AG04449 (cell line): ENCODE results near the gene LIM2.

Experiments used
- CTCF ChIA-PET: fragments of 350-600 bp; formaldehyde crosslinking; extraction: SDS; loops from one replicate; lab custom pipeline; 2021; ENCODE audit warnings: antibody characterized with exemption; lab: Yijun Ruan, JAX
- POLR2A ChIA-PET: fragments of 400-600, 350-600 bp; formaldehyde crosslinking; extraction: SDS; loops from one replicate; lab custom pipeline; 2020; ENCODE audit warnings: antibody characterized with exemption, inconsistent platforms; lab: Yijun Ruan, JAX
- DNase-seq: peaks from one replicate; pipeline ENCODE4 v3.0.0-alpha.2; 2010; ENCODE audit warnings: low read depth, low spot score
- H3K4me3 ChIP-seq: 2 replicates; pipeline ENCODE4 v1.5.1; 2011; ENCODE audit warnings: low read depth, mild to moderate bottlenecking, control low read depth, low read length
- CTCF ChIP-seq: IDR thresholded peaks from one replicate; pipeline ENCODE4 v1.5.1; 2011; ENCODE audit warnings: mild to moderate bottlenecking, moderate library complexity, low read length, control low read depth, inconsistent platforms; ENCODE audit not compliant: insufficient read depth; ENCODE audit errors: missing control alignments

LIM2 gene

GRCh38 chr19:51364200-51365106 is 23.3 kb downstream of the LIM2 start:
- TF ChIP-seq CTCF, result no peak
- POLR2A ChIA-PET, result no interaction called here
- CTCF ChIA-PET, result interaction anchor here (0.9 to 1.0 kb wide), 2 partner anchors 21 to 25 kb away, joined by 3 read pairs; no protein-coding TSS in a partner anchor
- H3K4me3 ChIP-seq, result no peak overlapping the region
- no peak for DNase-seq

- no peak for TF ChIP-seq CTCF
- no peak overlapping the region for H3K4me3 ChIP-seq
- DNase-seq, result no peak
- ChIA-PET CTCF (no interaction called here), POLR2A (interaction anchor here (0.6 kb wide), 1 partner anchor 1734 kb away, joined by 3 read pairs; no protein-coding TSS in a partner anchor)
Measured at GRCh38 chr19:51361239-51361638, 26.5 kb downstream of the LIM2 start.

- DNase-seq, result peak; percentile 79
- TF ChIP-seq CTCF, result no peak
- CTCF ChIA-PET, result interaction anchor here (0.6 to 1.2 kb wide), 4 partner anchors 19 to 317 kb away, joined by 3 to 4 read pairs (median 3); no protein-coding TSS in a partner anchor
- no peak overlapping the region for H3K4me3 ChIP-seq
- POLR2A ChIA-PET, result interaction anchor here (0.9 to 1.3 kb wide), 6 partner anchors 8 to 331 kb away, joined by 3 to 6 read pairs (median 4); partner anchors contain the start of gene VSIG10L
Measured at GRCh38 chr19:51359294-51359693, 28.5 kb downstream of the LIM2 start.

- TF ChIP-seq CTCF, result no peak
- DNase-seq, result no peak
- H3K4me3 ChIP-seq, result no peak overlapping the region
- POLR2A ChIA-PET, result no interaction called here
- CTCF ChIA-PET, result interaction anchor here (1.1 kb wide), 1 partner anchor 81 kb away, joined by 4 read pairs; no protein-coding TSS in a partner anchor
Measured at GRCh38 chr19:51357952-51358351, 29.8 kb downstream of the LIM2 start.

GRCh38 chr19:51356159-51356801 is 31.5 kb downstream of the LIM2 start:
- CTCF ChIA-PET, result interaction anchor here (1.5 kb wide), 1 partner anchor 17 kb away, joined by 7 read pairs; no protein-coding TSS in a partner anchor
- no peak overlapping the region for H3K4me3 ChIP-seq
- TF ChIP-seq CTCF, result no peak
- POLR2A ChIA-PET, result no interaction called here
- DNase-seq, result no peak
